Effector CD4-positive, alpha-beta T cell (primary cell): ENCODE measurements around the gene PHKB.
"Not testable (repeated sequence)": the region's sequence is repeated elsewhere in the genome, so short reads cannot be mapped to it uniquely, and the experiment has no call there.

Experiments
- DNase-seq: peaks from one replicate; pipeline ENCODE4 v3.0.0-alpha.2; 2020

PHKB gene

GRCh38 chr16:47627721-47628120 is 166.6 kb downstream of the PHKB start:
- no peak for DNase-seq

GRCh38 chr16:47631131-47631530 is 170.0 kb downstream of the PHKB start:
- no peak for DNase-seq

- no peak for DNase-seq
Measured at GRCh38 chr16:47634126-47634525, 173.0 kb downstream of the PHKB start.

GRCh38 chr16:47634727-47635126 is 173.6 kb downstream of the PHKB start:
- DNase-seq = no peak

- no peak for DNase-seq
Measured at GRCh38 chr16:47636501-47637099, 175.5 kb downstream of the PHKB start.

- no peak for DNase-seq
Measured at GRCh38 chr16:47638175-47638574, 177.0 kb downstream of the PHKB start.

GRCh38 chr16:47640661-47641060 is 179.5 kb downstream of the PHKB start:
- no peak for DNase-seq

GRCh38 chr16:47643323-47644000 is 182.3 kb downstream of the PHKB start:
- DNase-seq = no peak

GRCh38 chr16:47644166-47644565 is 183.0 kb downstream of the PHKB start:
- no peak for DNase-seq

GRCh38 chr16:47644661-47645060 is 183.5 kb downstream of the PHKB start:
- DNase-seq = no peak

- no peak for DNase-seq
Measured at GRCh38 chr16:47646914-47647313, 185.8 kb downstream of the PHKB start.

GRCh38 chr16:47657032-47657431 is 195.9 kb downstream of the PHKB start:
- DNase-seq = no peak

GRCh38 chr16:47657977-47658376 is 196.8 kb downstream of the PHKB start:
- no peak for DNase-seq

- no peak for DNase-seq
Measured at GRCh38 chr16:47660540-47660939, 199.4 kb downstream of the PHKB start.

- no peak for DNase-seq
Measured at GRCh38 chr16:47664653-47665325, 203.7 kb downstream of the PHKB start.

- DNase-seq = no peak
Measured at GRCh38 chr16:47666434-47666833, 205.3 kb downstream of the PHKB start.

GRCh38 chr16:47667956-47668355 is 206.8 kb downstream of the PHKB start:
- DNase-seq = no peak

GRCh38 chr16:47672475-47672874 is 211.3 kb downstream of the PHKB start:
- DNase-seq = no peak

GRCh38 chr16:47676635-47677177 is 215.6 kb downstream of the PHKB start:
- no peak for DNase-seq

GRCh38 chr16:47681571-47681970 is 220.4 kb downstream of the PHKB start:
- not testable (repeated sequence) for DNase-seq

GRCh38 chr16:47687694-47688093 is 226.6 kb downstream of the PHKB start:
- DNase-seq = no peak

- no peak for DNase-seq
Measured at GRCh38 chr16:47693226-47693625, 232.1 kb downstream of the PHKB start.

GRCh38 chr16:47694543-47694942 is 233.4 kb downstream of the PHKB start:
- no peak for DNase-seq

- no peak for DNase-seq
Measured at GRCh38 chr16:47695756-47696155, 234.6 kb downstream of the PHKB start.
